ENCODE results near the gene KLHL6.

GRCh38 chr3:183556722-183557121 lies 1.2 kb upstream of the KLHL6 start:
- TF ChIP-seq EZH2phosphoT487 (conservative IDR thresholded peaks at IDR 0.05; ENCODE audit: low read length) (no peak), CTCF (IDR thresholded peaks at IDR 0.05; ENCODE audit: insufficient read depth, low read length, poor library complexity, severe bottlenecking) (no peak)

All from SU-DHL-6 (cell line).